C4-2B (cell line): ENCODE measurements around the gene MCM9.

Experiments
- H3K27ac ChIP-seq: fragments of 450-650 bp; 2 replicates; pipeline ENCODE4 v1.5.1; 2017
- CTCF ChIP-seq: fragments of 450-650 bp; conservative IDR thresholded peaks from 2 replicates; pipeline ENCODE4 v1.5.1; 2017; ENCODE audit warnings: mild to moderate bottlenecking
- ZFX ChIP-seq: fragments of 450-650 bp; IDR thresholded peaks from 2 replicates; pipeline ENCODE4 v1.6.1; 2017

MCM9 gene

GRCh38 chr6:118953391-118953790, 18.4 kb upstream of the MCM9 start:
- H3K27ac ChIP-seq = no peak overlapping the region
- TF ChIP-seq ZFX (no peak), CTCF (no peak)

- H3K27ac ChIP-seq = no peak overlapping the region
- TF ChIP-seq ZFX = no peak
- TF ChIP-seq CTCF = no peak
Observed at GRCh38 chr6:118952683-118953082, 17.7 kb upstream of the MCM9 start.

DNA sequence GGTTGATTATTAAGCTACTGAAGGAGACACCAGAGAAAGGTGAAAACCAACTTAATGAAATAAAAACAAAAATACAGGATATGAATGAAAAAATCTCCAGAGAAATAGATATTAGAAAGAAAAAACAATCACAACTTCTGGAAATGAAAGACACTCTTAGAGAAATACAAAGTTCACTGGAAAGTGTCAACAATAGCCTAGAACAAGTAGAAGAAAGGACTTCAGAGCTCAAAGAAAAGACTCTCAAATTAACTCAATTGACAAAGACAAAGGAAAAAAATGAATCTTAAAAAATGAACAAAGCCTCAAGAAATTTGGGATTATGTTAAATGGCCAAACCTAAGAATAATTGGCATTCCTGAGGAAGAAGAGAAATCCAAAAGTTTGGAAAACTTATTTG, 10.3 kb upstream of the MCM9 start:
- no peak for TF ChIP-seq CTCF
- TF ChIP-seq ZFX = no peak
- no peak overlapping the region for H3K27ac ChIP-seq

DNA sequence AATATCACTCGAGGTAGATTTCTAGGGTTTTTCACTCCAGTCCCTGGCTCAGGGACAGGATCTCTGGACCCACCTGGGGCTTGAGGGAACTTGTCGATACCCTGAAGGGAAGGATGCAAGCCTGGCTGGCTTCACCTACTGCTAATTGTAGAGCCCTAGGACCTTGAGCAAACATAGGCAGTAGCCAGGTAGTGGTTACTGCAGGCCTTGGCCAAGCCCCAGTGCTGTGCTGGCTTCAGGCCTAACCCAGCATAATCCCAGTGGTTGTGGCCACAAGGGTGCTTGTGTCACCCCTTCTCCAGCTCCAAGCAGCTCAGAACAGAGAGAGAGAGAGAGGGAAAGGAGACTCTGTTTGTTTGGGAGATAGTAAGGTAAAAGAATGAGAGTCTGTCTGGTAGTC, 5.8 kb upstream of the MCM9 start:
- TF ChIP-seq CTCF (no peak), ZFX (no peak)
- H3K27ac ChIP-seq = no peak overlapping the region

DNA sequence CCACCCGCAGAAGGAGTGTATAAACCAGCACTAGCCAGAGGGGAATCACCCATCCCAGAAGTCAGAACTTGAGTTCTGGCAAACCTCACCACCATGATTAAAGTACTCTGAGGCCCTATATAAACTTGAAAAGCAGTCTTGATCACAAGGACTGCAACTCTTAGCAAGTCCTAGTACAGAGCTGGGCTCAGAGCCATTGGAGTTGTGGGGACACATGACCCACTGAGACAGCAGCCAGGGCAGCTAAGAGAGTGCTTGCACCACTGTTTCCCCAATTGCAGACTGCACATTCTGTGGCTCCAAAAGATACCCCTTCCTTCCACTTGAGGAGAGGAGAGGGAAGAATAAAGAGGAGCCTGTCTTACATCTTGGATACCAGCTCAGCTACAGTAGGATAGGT, 4.7 kb upstream of the MCM9 start:
- no peak overlapping the region for H3K27ac ChIP-seq
- TF ChIP-seq CTCF (no peak), ZFX (no peak)

DNA sequence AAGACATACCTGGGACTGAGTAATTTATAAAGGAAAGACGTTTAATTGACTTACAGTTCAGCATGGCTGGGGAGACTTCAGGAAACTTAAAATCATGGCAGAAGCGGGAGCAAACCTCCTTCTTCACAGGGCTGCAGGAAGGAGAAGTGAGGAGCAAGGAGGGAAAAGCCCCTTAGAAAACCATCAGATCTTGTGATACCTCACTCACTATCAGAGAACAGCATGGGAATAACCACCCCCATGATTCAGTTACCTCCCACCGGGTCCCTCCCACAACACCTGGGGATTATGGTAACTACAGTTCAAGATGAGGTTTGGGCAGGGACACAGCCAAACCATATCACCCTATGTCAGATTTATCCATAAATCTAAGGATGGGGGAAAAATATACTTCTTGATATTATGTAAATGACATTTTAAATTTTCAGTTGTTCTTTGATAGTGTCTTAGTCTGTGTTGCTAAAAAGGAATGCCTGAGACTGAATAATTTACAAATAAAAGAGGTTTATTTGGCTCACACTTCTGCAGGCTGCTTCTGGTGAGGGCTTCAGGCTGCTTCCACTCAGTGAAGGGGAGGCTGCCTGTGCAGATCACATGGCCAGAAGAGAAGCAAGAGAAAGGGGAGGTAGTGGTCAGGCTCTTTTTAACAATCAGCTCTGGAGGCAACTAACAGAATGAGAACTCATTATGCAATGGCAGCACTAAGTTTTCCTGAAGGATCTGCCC, 1.2 kb upstream of the MCM9 start:
- no peak overlapping the region for H3K27ac ChIP-seq
- TF ChIP-seq CTCF (no peak), ZFX (no peak)

- no peak for TF ChIP-seq CTCF
- no peak for TF ChIP-seq ZFX
Observed at GRCh38 chr6:118935331-118935668, 341 bp upstream of the MCM9 start.

More at GRCh38 chr6:118935331-118935668, 341 bp upstream of the MCM9 start:
- H3K27ac ChIP-seq = peak overlapping the region; percentile 91
